ENCODE measurements around the gene SMARCD1. TPM values are rescaled to one million over a fixed set of nuclear protein-coding genes. Genes with fewer than 3 reads are reported as not detected.

The SMARCD1 gene
- total RNA-seq, 1 experiment from 2014 or later = 152 TPM

DNA sequence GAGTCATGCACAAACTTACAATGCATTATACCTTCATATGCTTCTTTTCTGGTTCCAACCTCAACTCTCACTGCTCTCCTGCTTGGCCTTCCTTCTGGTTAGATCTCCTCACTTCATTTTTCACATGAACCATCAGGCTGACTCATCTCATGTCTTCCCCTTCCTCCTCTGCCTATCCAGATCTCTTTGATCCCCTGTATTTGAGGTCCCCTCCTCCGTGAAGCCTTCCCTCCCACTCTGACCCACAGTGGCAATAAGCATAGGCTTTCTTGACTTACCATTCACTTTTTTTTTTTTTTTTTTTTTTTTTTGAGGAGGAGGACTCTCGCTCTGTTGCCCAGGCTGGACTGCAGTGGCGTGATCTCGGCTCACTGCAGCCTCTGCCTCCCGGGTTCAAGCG is 42.4 kb upstream of the SMARCD1 start:
- Histone ChIP-seq H3K79me1 (ENCODE audit: insufficient read depth, low read depth, low read length, poor library complexity, severe bottlenecking) (no peaks in the 10 kb centered on the region), H2BK12ac (ENCODE audit: insufficient read length, low read depth, low read length) (no peak overlapping the region), H3K4me2 (ENCODE audit: insufficient read depth, insufficient read length, low read length) (no peak overlapping the region), H3K27ac (ENCODE audit: insufficient read length, low read depth, low read length) (no peak overlapping the region), H3K79me2 (ENCODE audit: insufficient read depth, low read length) (no peaks in the 10 kb centered on the region), H3K14ac (ENCODE audit: insufficient read depth, low read length) (no peak overlapping the region), H3K9me3 (ENCODE audit: control insufficient read depth, low read depth, low read length) (no peaks in the 10 kb centered on the region), H3K56ac (ENCODE audit: insufficient read length, low read depth, low read length) (no peak overlapping the region), H4K91ac (ENCODE audit: insufficient read length, low read depth, low read length) (no peak overlapping the region), H3K23me2 (ENCODE audit: insufficient read length, low read depth, low read length, poor library complexity, severe bottlenecking) (no peaks in the 10 kb centered on the region), H4K20me1 (ENCODE audit: control insufficient read depth, insufficient read depth, insufficient read length) (no peaks in the 10 kb centered on the region), H2BK20ac (ENCODE audit: low read depth, low read length, poor library complexity, severe bottlenecking) (no peak overlapping the region), H3K9ac (ENCODE audit: extremely low read depth, insufficient read length, low read length) (no peak overlapping the region), H2AFZ (ENCODE audit: low read length) (no peak overlapping the region), H2AK5ac (ENCODE audit: insufficient read length, low read length) (no peak overlapping the region), H3T11ph (ENCODE audit: low read length) (no peak overlapping the region), H4K8ac (replicated peaks; ENCODE audit: insufficient read length, low read depth, low read length) (no peak overlapping the region), H3K4me1 (ENCODE audit: insufficient read depth, low read length) (no peaks in the 10 kb centered on the region), H2BK15ac (ENCODE audit: low read depth, low read length) (no peak overlapping the region), H3K18ac (ENCODE audit: insufficient read length, low read depth, low read length) (no peak overlapping the region), H3K27me3 (ENCODE audit: insufficient read depth, low read length) (no peaks in the 10 kb centered on the region; the same call in 1 of the 2 replicates), H3K4ac (ENCODE audit: low read depth, low read length) (no peak overlapping the region), H2BK5ac (ENCODE audit: insufficient read length, low read length) (no peak overlapping the region), H4K5ac (ENCODE audit: insufficient read length, low read depth, low read length) (no peak overlapping the region), H3K23ac (ENCODE audit: insufficient read length, low read depth, low read length) (no peak overlapping the region), H2BK120ac (ENCODE audit: low read depth, low read length, poor library complexity, severe bottlenecking) (no peak overlapping the region)
- no peak for DNase-seq
- TF ChIP-seq, protein P1, sequence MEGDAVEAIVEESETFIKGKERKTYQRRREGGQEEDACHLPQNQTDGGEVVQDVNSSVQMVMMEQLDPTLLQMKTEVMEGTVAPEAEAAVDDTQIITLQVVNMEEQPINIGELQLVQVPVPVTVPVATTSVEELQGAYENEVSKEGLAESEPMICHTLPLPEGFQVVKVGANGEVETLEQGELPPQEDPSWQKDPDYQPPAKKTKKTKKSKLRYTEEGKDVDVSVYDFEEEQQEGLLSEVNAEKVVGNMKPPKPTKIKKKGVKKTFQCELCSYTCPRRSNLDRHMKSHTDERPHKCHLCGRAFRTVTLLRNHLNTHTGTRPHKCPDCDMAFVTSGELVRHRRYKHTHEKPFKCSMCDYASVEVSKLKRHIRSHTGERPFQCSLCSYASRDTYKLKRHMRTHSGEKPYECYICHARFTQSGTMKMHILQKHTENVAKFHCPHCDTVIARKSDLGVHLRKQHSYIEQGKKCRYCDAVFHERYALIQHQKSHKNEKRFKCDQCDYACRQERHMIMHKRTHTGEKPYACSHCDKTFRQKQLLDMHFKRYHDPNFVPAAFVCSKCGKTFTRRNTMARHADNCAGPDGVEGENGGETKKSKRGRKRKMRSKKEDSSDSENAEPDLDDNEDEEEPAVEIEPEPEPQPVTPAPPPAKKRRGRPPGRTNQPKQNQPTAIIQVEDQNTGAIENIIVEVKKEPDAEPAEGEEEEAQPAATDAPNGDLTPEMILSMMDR (conservative IDR thresholded peaks at IDR 0.05) = no peak
- H3K27me3 Mint-ChIP-seq (ENCODE audit: low read depth) = peaks cover 77% of the 10 kb centered on the region
- H3K27ac Mint-ChIP-seq = no peak overlapping the region
- peaks cover 11 to 15% of the 10 kb centered on the region in 2 experiments for H3K4me1 Mint-ChIP-seq
- H3K36me3 Mint-ChIP-seq (ENCODE audit: insufficient read depth in 1 of 3, low read depth in 3 of 3) = no peaks in the 10 kb centered on the region
- H3K4me3 Mint-ChIP-seq = no peak overlapping the region
- WGBS (ENCODE audit: extremely low coverage, insufficient read length, low lambda C conversion rate) = no CpG with 5 or more reads among the region's 6 CpGs
- no peaks in the 10 kb centered on the region for H3K9me3 Mint-ChIP-seq

All from H9 (cell line).